ENCODE measurements around the gene B4GALT6. TPM values are rescaled to one million over a fixed set of nuclear protein-coding genes. Genes with fewer than 3 reads are reported as not detected.

Gene B4GALT6
- total RNA-seq, 4 donors from 2014 or later = 2.5 to 3.6 (median 3.0) TPM

- H3K9me3 ChIP-seq = no peaks in the 10 kb centered on the region
- DNase-seq = no peak
- no peaks in the 10 kb centered on the region for H3K4me1 ChIP-seq
- TF ChIP-seq POLR2A (IDR thresholded peaks at IDR 0.05) (no peak), CTCF (IDR thresholded peaks at IDR 0.05) (no peak)
- H3K27me3 ChIP-seq = no peaks in the 10 kb centered on the region
- no peak overlapping the region for H3K4me3 ChIP-seq
- 88 to 89% methylated on average over 6 to 13 of the region's 13 CpGs for WGBS, 2 donors
- H3K27ac ChIP-seq = no peak overlapping the region
- no peaks in the 10 kb centered on the region for H3K36me3 ChIP-seq
- intact Hi-C loops (cut with DNase I) = no loop called here
Measured at GRCh38 chr18:31598021-31598805, 86.2 kb downstream of the B4GALT6 start.

GRCh38 chr18:31596081-31596872 lies 88.1 kb downstream of the B4GALT6 start:
- DNase-seq = no peak
- no peaks in the 10 kb centered on the region for H3K27me3 ChIP-seq
- H3K36me3 ChIP-seq = no peaks in the 10 kb centered on the region
- H3K9me3 ChIP-seq = no peaks in the 10 kb centered on the region
- H3K27ac ChIP-seq = no peak overlapping the region
- WGBS, 2 donors = 84 to 85% methylated on average over 5 to 9 of the region's 9 CpGs
- no peak for TF ChIP-seq POLR2A (IDR thresholded peaks at IDR 0.05)
- TF ChIP-seq CTCF (IDR thresholded peaks at IDR 0.05) = no peak
- H3K4me1 ChIP-seq = peaks cover 0 to 2% (median 0%) of the 10 kb centered on the region in 3 donors
- intact Hi-C loops (cut with DNase I) = no loop called here
- no peak overlapping the region for H3K4me3 ChIP-seq

- peaks cover 0 to 8% (median 0%) of the 10 kb centered on the region in 3 donors for H3K4me1 ChIP-seq
- H3K4me3 ChIP-seq = no peak overlapping the region
- H3K9me3 ChIP-seq = no peaks in the 10 kb centered on the region
- H3K36me3 ChIP-seq = no peaks in the 10 kb centered on the region
- no peak for DNase-seq
- intact Hi-C loops (cut with DNase I) = no loop called here
- no peaks in the 10 kb centered on the region for H3K27me3 ChIP-seq
- TF ChIP-seq POLR2A (IDR thresholded peaks at IDR 0.05) = no peak
- no peak for TF ChIP-seq CTCF (IDR thresholded peaks at IDR 0.05)
- WGBS, 2 donors = 73 to 82% methylated on average over 5 of the region's 5 CpGs
- H3K27ac ChIP-seq = no peak overlapping the region
Measured at GRCh38 chr18:31595121-31595771, 89.1 kb downstream of the B4GALT6 start.

- Histone ChIP-seq H3K4me1 (peaks cover 0 to 8% (median 0%) of the 10 kb centered on the region in 3 donors), H3K27me3 (no peaks in the 10 kb centered on the region), H3K27ac (no peak overlapping the region), H3K36me3 (no peaks in the 10 kb centered on the region), H3K9me3 (no peaks in the 10 kb centered on the region), H3K4me3 (no peak overlapping the region)
- intact Hi-C loops (cut with DNase I) = no loop called here
- no peak for TF ChIP-seq CTCF (IDR thresholded peaks at IDR 0.05)
- TF ChIP-seq POLR2A (IDR thresholded peaks at IDR 0.05) = no peak
- 72 to 84% methylated on average over 7 to 10 of the region's 10 CpGs for WGBS, 2 donors
- no peak for DNase-seq
Measured at GRCh38 chr18:31592506-31593157, 91.7 kb downstream of the B4GALT6 start.

Measured in esophagus squamous epithelium (tissue), 5 donors.